ENCODE measurements around the gene DPT. TPM values are rescaled to one million over a fixed set of nuclear protein-coding genes. Genes with fewer than 3 reads are reported as not detected.
A peak's percentile ranks its signal among the peaks of the same experiment; 100 is the strongest.

Gene DPT
- total and polyA plus RNA-seq, 11 donors = 15.1 to 74.1 (median 35.0) TPM

GRCh38 chr1:168697356-168698126 is 31.5 kb downstream of the DPT start:
- intact Hi-C loops (cut with DNase I) = no loop called here
- Histone ChIP-seq H3K27me3 (no peaks in the 10 kb centered on the region), H3K9me3 (no peaks in the 10 kb centered on the region), H3K27ac (peak overlapping the region in 1 of 12 donors; percentile 63), H3K4me1 (no peaks in the 10 kb centered on the region), H3K36me3 (no peaks in the 10 kb centered on the region), H3K4me3 (no peak overlapping the region)
- WGBS, 4 donors = 71 to 85% (median 82%) methylated on average over 5 of the region's 5 CpGs
- DNase-seq (no peak), ATAC-seq (no peak)
- TF ChIP-seq POLR2A (IDR thresholded peaks at IDR 0.05) = no peak
- TF ChIP-seq, protein P1, sequence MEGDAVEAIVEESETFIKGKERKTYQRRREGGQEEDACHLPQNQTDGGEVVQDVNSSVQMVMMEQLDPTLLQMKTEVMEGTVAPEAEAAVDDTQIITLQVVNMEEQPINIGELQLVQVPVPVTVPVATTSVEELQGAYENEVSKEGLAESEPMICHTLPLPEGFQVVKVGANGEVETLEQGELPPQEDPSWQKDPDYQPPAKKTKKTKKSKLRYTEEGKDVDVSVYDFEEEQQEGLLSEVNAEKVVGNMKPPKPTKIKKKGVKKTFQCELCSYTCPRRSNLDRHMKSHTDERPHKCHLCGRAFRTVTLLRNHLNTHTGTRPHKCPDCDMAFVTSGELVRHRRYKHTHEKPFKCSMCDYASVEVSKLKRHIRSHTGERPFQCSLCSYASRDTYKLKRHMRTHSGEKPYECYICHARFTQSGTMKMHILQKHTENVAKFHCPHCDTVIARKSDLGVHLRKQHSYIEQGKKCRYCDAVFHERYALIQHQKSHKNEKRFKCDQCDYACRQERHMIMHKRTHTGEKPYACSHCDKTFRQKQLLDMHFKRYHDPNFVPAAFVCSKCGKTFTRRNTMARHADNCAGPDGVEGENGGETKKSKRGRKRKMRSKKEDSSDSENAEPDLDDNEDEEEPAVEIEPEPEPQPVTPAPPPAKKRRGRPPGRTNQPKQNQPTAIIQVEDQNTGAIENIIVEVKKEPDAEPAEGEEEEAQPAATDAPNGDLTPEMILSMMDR (IDR thresholded peaks at IDR 0.05) = no peak

GRCh38 chr1:168696125-168696760 is 32.8 kb downstream of the DPT start:
- WGBS, 4 donors = 67 to 75% (median 69%) methylated on average over 7 of the region's 7 CpGs
- no peaks in the 10 kb centered on the region for H3K27me3 ChIP-seq
- ATAC-seq (peak in 2 of 4 donors; percentile 16 to 20), DNase-seq (no peak)
- H3K4me1 ChIP-seq = peaks cover 0 to 4% (median 0%) of the 10 kb centered on the region in 12 donors
- TF ChIP-seq, protein P1 (IDR thresholded peaks at IDR 0.05) = no peak
- no peak for TF ChIP-seq POLR2A (IDR thresholded peaks at IDR 0.05)
- no peak overlapping the region for H3K4me3 ChIP-seq
- no peaks in the 10 kb centered on the region for H3K9me3 ChIP-seq
- intact Hi-C loops (cut with DNase I) = no loop called here
- H3K27ac ChIP-seq = peak overlapping the region in 1 of 12 donors; percentile 63
- H3K36me3 ChIP-seq = no peaks in the 10 kb centered on the region

- no peak for TF ChIP-seq POLR2A (IDR thresholded peaks at IDR 0.05)
- TF ChIP-seq, protein P1 (IDR thresholded peaks at IDR 0.05) = no peak
- ATAC-seq (no peak), DNase-seq (no peak)
- Histone ChIP-seq H3K27me3 (no peaks in the 10 kb centered on the region), H3K9me3 (no peaks in the 10 kb centered on the region), H3K4me1 (peaks cover 0 to 22% (median 0%) of the 10 kb centered on the region in 12 donors), H3K27ac (peak overlapping the region in 1 of 12 donors; percentile 37), H3K36me3 (no peaks in the 10 kb centered on the region), H3K4me3 (no peak overlapping the region)
- intact Hi-C loops (cut with DNase I) = no loop called here
- 94 to 100% (median 96%) methylated on average over 2 of the region's 2 CpGs for WGBS, 4 donors
These were observed 35.2 kb downstream of the DPT start for GRCh38 chr1:168693872-168694238.

GRCh38 chr1:168693197-168693871 is 35.7 kb downstream of the DPT start:
- no peaks in the 10 kb centered on the region for H3K36me3 ChIP-seq
- H3K4me1 ChIP-seq = peaks cover 0 to 28% (median 1%) of the 10 kb centered on the region in 12 donors
- no peak for TF ChIP-seq POLR2A (IDR thresholded peaks at IDR 0.05)
- TF ChIP-seq, protein P1 (IDR thresholded peaks at IDR 0.05) = no peak
- ATAC-seq (no peak), DNase-seq (no peak)
- H3K27ac ChIP-seq = peak overlapping the region in 1 of 12 donors; percentile 37
- no peak overlapping the region for H3K4me3 ChIP-seq
- no peaks in the 10 kb centered on the region for H3K9me3 ChIP-seq
- intact Hi-C loops (cut with DNase I) = no loop called here
- no peaks in the 10 kb centered on the region for H3K27me3 ChIP-seq
- WGBS, 4 donors = 90 to 96% (median 93%) methylated on average over 8 of the region's 8 CpGs
